ENCODE results near the gene LSM8. TPM values are rescaled to one million over a fixed set of nuclear protein-coding genes. Genes with fewer than 3 reads are reported as not detected.
"Not testable (repeated sequence)": the region's sequence is repeated elsewhere in the genome, so short reads cannot be mapped to it uniquely, and the experiment has no call there.

The LSM8 gene
- total RNA-seq = 43.5 and 49.9 TPM in 2 replicates

- intact Hi-C loops (cut with micrococcal nuclease) = loop anchor here (1.0 to 5.0 kb wide), 8 partner anchors 12 to 1972 kb away; partner anchors contain the start of genes CAPZA2 and TES
Observed at GRCh38 chr7:118183786-118184564, at the start of gene LSM8. TSS of gene LSM8 (plus strand) at chr7:118184164. CDS start at chr7:118184224, 60 bp downstream.

- intact Hi-C loops (cut with micrococcal nuclease) = not testable (repeated sequence)
Observed at GRCh38 chr7:118134420-118134819, 49.5 kb upstream of the LSM8 start.

GRCh38 chr7:118140468-118140867 lies 43.5 kb upstream of the LSM8 start:
- intact Hi-C loops (cut with micrococcal nuclease) = no loop called here

- intact Hi-C loops (cut with micrococcal nuclease) = no loop called here
Observed at GRCh38 chr7:118142012-118142411, 42.0 kb upstream of the LSM8 start.

- intact Hi-C loops (cut with micrococcal nuclease) = no loop called here
Observed at GRCh38 chr7:118148930-118149329, 35.0 kb upstream of the LSM8 start.

- intact Hi-C loops (cut with micrococcal nuclease) = no loop called here
Observed at GRCh38 chr7:118149394-118149793, 34.6 kb upstream of the LSM8 start.

GRCh38 chr7:118151671-118152070 lies 32.3 kb upstream of the LSM8 start:
- intact Hi-C loops (cut with micrococcal nuclease) = no loop called here

- intact Hi-C loops (cut with micrococcal nuclease) = no loop called here
Observed at GRCh38 chr7:118152149-118152548, 31.8 kb upstream of the LSM8 start.

- intact Hi-C loops (cut with micrococcal nuclease) = loop anchor here (1.0 kb wide), 5 partner anchors 31 to 939 kb away; no protein-coding TSS in a partner anchor
Observed at GRCh38 chr7:118152654-118153053, 31.3 kb upstream of the LSM8 start.

GRCh38 chr7:118153551-118154177 lies 30.3 kb upstream of the LSM8 start:
- intact Hi-C loops (cut with micrococcal nuclease) = loop anchor here (1.0 kb wide), 5 partner anchors 30 to 940 kb away; no protein-coding TSS in a partner anchor

- intact Hi-C loops (cut with micrococcal nuclease) = no loop called here
Observed at GRCh38 chr7:118158766-118159165, 25.2 kb upstream of the LSM8 start.

GRCh38 chr7:118169146-118169545 lies 14.8 kb upstream of the LSM8 start:
- intact Hi-C loops (cut with micrococcal nuclease) = no loop called here

GRCh38 chr7:118175740-118176139 lies 8.2 kb upstream of the LSM8 start:
- intact Hi-C loops (cut with micrococcal nuclease) = no loop called here

GRCh38 chr7:118179191-118179590 lies 4.8 kb upstream of the LSM8 start:
- intact Hi-C loops (cut with micrococcal nuclease) = no loop called here

- intact Hi-C loops (cut with micrococcal nuclease) = loop anchor here (1.0 to 5.0 kb wide), 3 partner anchors 30 to 1971 kb away; partner anchors contain the start of genes CAPZA2 and TES
Observed at GRCh38 chr7:118182593-118183427, 1.2 kb upstream of the LSM8 start.

- intact Hi-C loops (cut with micrococcal nuclease) = loop anchor here (1.0 to 5.0 kb wide), 3 partner anchors 30 to 1971 kb away; partner anchors contain the start of genes CAPZA2 and TES
Observed at GRCh38 chr7:118183428-118183785, 557 bp upstream of the LSM8 start.

GRCh38 chr7:118184565-118184940 lies 589 bp downstream of the LSM8 start:
- intact Hi-C loops (cut with micrococcal nuclease) = loop anchor here (1.0 to 5.0 kb wide), 6 partner anchors 12 to 1972 kb away; partner anchors contain the start of gene TES

- intact Hi-C loops (cut with micrococcal nuclease) = no loop called here
Observed at GRCh38 chr7:118185163-118185860, 1.3 kb downstream of the LSM8 start.

GRCh38 chr7:118186501-118186900 lies 2.5 kb downstream of the LSM8 start:
- intact Hi-C loops (cut with micrococcal nuclease) = no loop called here

- intact Hi-C loops (cut with micrococcal nuclease) = loop anchor here (2.0 kb wide), 1 partner anchor 736 kb away; no protein-coding TSS in a partner anchor
Observed at GRCh38 chr7:118194571-118194970, 10.6 kb downstream of the LSM8 start.
